K562 (cell line): ENCODE data around the gene MRPL32. TPM values are rescaled to one million over a fixed set of nuclear protein-coding genes. Genes with fewer than 3 reads are reported as not detected.

Experiments used
- CBFA2T3 ChIP-seq: fragments of 450-650 bp; IDR thresholded peaks from 2 replicates; pipeline ENCODE4 v1.6.1; 2017
- ELK3 ChIP-seq: fragments of 450-650 bp; formaldehyde crosslinking; IDR thresholded peaks from 2 replicates; pipeline ENCODE4 v1.4.0; 2020; ENCODE audit warnings: mild to moderate bottlenecking
- IFI16 ChIP-seq: fragments of 250-450 bp; sonication (Bioruptor Pico); IDR thresholded peaks from 2 replicates; pipeline ENCODE4 v2.1.2; 2022; ENCODE audit warnings: mild to moderate bottlenecking, inconsistent platforms
- MEIS2 ChIP-seq: fragments of 450-650 bp; IDR thresholded peaks from 2 replicates; pipeline ENCODE4 v1.6.1; 2014; ENCODE audit warnings: mild to moderate bottlenecking; ENCODE audit not compliant: partially characterized antibody
- NR2C1 ChIP-seq, 2 experiments: fragments of 450-650 bp; IDR thresholded peaks; 2 replicates each; pipeline ENCODE4 v1.6.1; 2017; ENCODE audit warnings: mild to moderate bottlenecking in 2 of 2, antibody characterized with exemption in 1 of 2, inconsistent platforms in 1 of 2, missing compliant biosample characterization in 1 of 2, missing genetic modification characterization in 1 of 2
- NR3C1 ChIP-seq: sonication (generic); formaldehyde crosslinking; IDR thresholded peaks from 2 replicates; pipeline ENCODE4 v1.8.1; 2022; ENCODE audit warnings: missing genetic modification reagents
- POLR2G ChIP-seq: fragments of 200-400 bp; formaldehyde crosslinking; IDR thresholded peaks from 2 replicates; pipeline ENCODE4 v1.6.1; 2017; ENCODE audit warnings: low read depth, mild to moderate bottlenecking, antibody characterized with exemption, low read length, moderate library complexity
- RAD21 ChIP-seq, 2 experiments: fragments of 250-450 bp in 1 of 2; fragments of 450-650 bp in 1 of 2; sonication (Bioruptor Pico) in 1 of 2; formaldehyde crosslinking in 1 of 2; IDR thresholded peaks in 1 of 2; conservative IDR thresholded peaks in 1 of 2; 2 replicates each; pipeline versions ENCODE4 v1.4.0 to v1.8.0; 2020 to 2022; ENCODE audit warnings: mild to moderate bottlenecking in 2 of 2, moderate library complexity in 1 of 2
- SAFB ChIP-seq: fragments of 200-400 bp; formaldehyde crosslinking; IDR thresholded peaks from 2 replicates; pipeline ENCODE4 v1.6.1; 2017; ENCODE audit warnings: low read depth, low read length, borderline replicate concordance
- SMAD4 ChIP-seq: fragments of 250-450 bp; sonication (Bioruptor Pico); conservative IDR thresholded peaks from 2 replicates; pipeline ENCODE4 v1.8.0; 2021; ENCODE audit warnings: inconsistent platforms, mild to moderate bottlenecking, moderate library complexity
- THAP12 ChIP-seq: fragments of 250-450 bp; sonication (Bioruptor Pico); IDR thresholded peaks from 2 replicates; pipeline ENCODE4 v1.9.0; 2021; ENCODE audit warnings: mild to moderate bottlenecking, inconsistent platforms
- TOE1 ChIP-seq, 2 experiments: fragments of 450-650 bp in 1 of 2; sonication (generic) in 1 of 2; formaldehyde crosslinking in 1 of 2; IDR thresholded peaks; 2 replicates each; pipeline versions ENCODE4 v1.7.1 to v1.8.0; 2016 to 2022; ENCODE audit warnings: borderline replicate concordance in 2 of 2, mild to moderate bottlenecking in 2 of 2, antibody characterized with exemption in 1 of 2, inconsistent platforms in 1 of 2, low read depth in 1 of 2, missing genetic modification reagents in 1 of 2, moderate library complexity in 1 of 2
- U2AF2 ChIP-seq: fragments of 200-400 bp; formaldehyde crosslinking; optimal IDR thresholded peaks from 2 replicates; pipeline ENCODE3; 2017; ENCODE audit warnings: low read depth, mild to moderate bottlenecking, low read length
- WHSC1 ChIP-seq: IDR thresholded peaks from one replicate; pipeline ENCODE4 v1.6.1; 2012; ENCODE audit warnings: low read length, control low read depth, inconsistent platforms
- ZFX ChIP-seq: sonication (generic); formaldehyde crosslinking; IDR thresholded peaks from 2 replicates; pipeline ENCODE4 v1.8.0; 2022; ENCODE audit warnings: mild to moderate bottlenecking, missing genetic modification reagents, moderate library complexity
- ZKSCAN1 ChIP-seq: fragments of 150-350 bp; IDR thresholded peaks from 2 replicates; pipeline ENCODE4 v1.6.1; 2016; ENCODE audit warnings: low read depth, low read length
- ZMIZ1 ChIP-seq, 2 experiments: fragments of 150-350 bp in 1 of 2; IDR thresholded peaks; 2 replicates each; pipeline ENCODE4 v1.6.1; 2012 to 2016; ENCODE audit warnings: low read depth in 2 of 2, low read length in 2 of 2, mild to moderate bottlenecking in 1 of 2, moderate library complexity in 1 of 2
- ZNF121 ChIP-seq: sonication (generic); formaldehyde crosslinking; conservative IDR thresholded peaks from 2 replicates; pipeline ENCODE4 v1.8.0; 2022; ENCODE audit warnings: missing genetic modification reagents
- ZNF184 ChIP-seq: sonication (generic); formaldehyde crosslinking; IDR thresholded peaks from 2 replicates; pipeline ENCODE4 v1.5.0; 2020; ENCODE audit warnings: missing genetic modification reagents
- ZNF316 ChIP-seq: fragments of 450-650 bp; IDR thresholded peaks from 2 replicates; pipeline ENCODE4 v1.6.1; 2016
- ZNF830 ChIP-seq: fragments of 250-450 bp; sonication (Bioruptor Pico); IDR thresholded peaks from 2 replicates; pipeline ENCODE4 v1.5.0; 2021; ENCODE audit warnings: mild to moderate bottlenecking
- polyA plus RNA-seq, 8 experiments: library from polyadenylated mRNA; depleted of rRNA in 4 of 8; stranded (reverse) in 5 of 8; unstranded in 3 of 8; fragments of >200 nt; fragmentation: Nextera tagmentation in 2 of 8; fragmentation: Illumina TruSeq in 1 of 8; extraction: Ambion mirVana in 2 of 8; extraction: Trizol in 1 of 8; gene quantifications; 2 replicates each; pipeline versions ENCODE4 v1.2.1 to v1.2.3, GENCODE V29; 2011 to 2014; ENCODE audit warnings: inconsistent platforms in 1 of 8, missing spikeins in 1 of 8
- total RNA-seq, 7 experiments: library from RNA; depleted of rRNA in 6 of 7; stranded (reverse); fragments of >200 nt in 6 of 7; fragmentation: Illumina TruSeq in 2 of 7; extraction: Trizol in 2 of 7; gene quantifications; 2 replicates each; pipeline versions ENCODE4 v1.2.1 to v1.2.3, GENCODE V29; 2011 to 2021; ENCODE audit warnings: low replicate concordance in 1 of 7

MRPL32 gene
- total and polyA plus RNA-seq, 9 of the 15 experiments (the other 6 are each of a cell fraction or from before 2014, with no cell fraction given): 75.5 to 351 (median 138) TPM

- TF ChIP-seq ZNF184 (no peak), ZFX (CRISPR knock-in tag) (peak; percentile 66), MEIS2 (peak; percentile 89), SAFB (no peak), ZNF830 (no peak), U2AF2 (no peak), NR3C1 (CRISPR knock-in tag) (no peak), ZKSCAN1 (0 out of 2 replicates have a peak, but pooled peaks have one; percentile 34), ZMIZ1 (IDR thresholded peaks at IDR 0.05; ENCODE audit: low read depth in 2 of 2, low read length in 2 of 2) (no peak), ZNF121 (CRISPR knock-in tag) (no peak), ELK3 (CRISPR knock-in tag) (no peak), THAP12 (CRISPR knock-in tag) (0 out of 2 replicates have a peak, but pooled peaks have one; percentile 52), WHSC1 (no peak), CBFA2T3 (no peak), RAD21 (CRISPR knock-in tag; conservative IDR thresholded peaks at IDR 0.05 in 1 of 2, IDR thresholded peaks at IDR 0.05 in 1 of 2) (no peak), POLR2G (peak; percentile 96), IFI16 (CRISPR knock-in tag) (no peak), NR2C1 (IDR thresholded peaks at IDR 0.05) (no peak), NR2C1 (tag; IDR thresholded peaks at IDR 0.05) (peak; percentile 70), TOE1 (IDR thresholded peaks at IDR 0.05; ENCODE audit: borderline replicate concordance) (no peak), TOE1 (CRISPR knock-in tag; IDR thresholded peaks at IDR 0.05; ENCODE audit: borderline replicate concordance, low read depth) (no peak), ZNF316 (peak; percentile 32; the same call in 1 of the 2 replicates), SMAD4 (CRISPR knock-in tag) (0 out of 2 replicates have a peak, but pooled peaks have one; percentile 27)
Measured at GRCh38 chr7:42931834-42932651, at the start of gene MRPL32, which contains the start of gene PSMA2 (continued).
